ENCODE data around the gene CCL5. TPM values are rescaled to one million over a fixed set of nuclear protein-coding genes. Genes with fewer than 3 reads are reported as not detected.

CCL5 gene
- total and polyA plus RNA-seq, 7 donors = 1.8 to 15.5 (median 2.9) TPM; not detected in 1

GRCh38 chr17:35878361-35878760, 1.8 kb downstream of the CCL5 start:
- no peak overlapping the region for H3K27ac ChIP-seq
- H3K36me3 ChIP-seq = no peaks in the 10 kb centered on the region
- no peaks in the 10 kb centered on the region for H3K9me3 ChIP-seq
- H3K4me1 ChIP-seq = no peaks in the 10 kb centered on the region
- TF ChIP-seq CTCF (IDR thresholded peaks at IDR 0.05) (no peak), EP300 (IDR thresholded peaks at IDR 0.05) (no peak), POLR2A (IDR thresholded peaks at IDR 0.05) (no peak), POLR2AphosphoS5 (IDR thresholded peaks at IDR 0.05) (no peak)
- no peaks in the 10 kb centered on the region for H3K27me3 ChIP-seq
- no peak for DNase-seq
- intact Hi-C loops (cut with DNase I) = no loop called here
- H3K4me3 ChIP-seq = no peak overlapping the region
- 61 to 70% methylated on average over 4 of the region's 4 CpGs for WGBS, 2 donors

- no peak overlapping the region for H3K27ac ChIP-seq
- no peak for TF ChIP-seq POLR2AphosphoS5 (IDR thresholded peaks at IDR 0.05)
- no peak for TF ChIP-seq POLR2A (IDR thresholded peaks at IDR 0.05)
- TF ChIP-seq EP300 (IDR thresholded peaks at IDR 0.05) = no peak
- TF ChIP-seq CTCF (IDR thresholded peaks at IDR 0.05) = no peak
- intact Hi-C loops (cut with DNase I) = no loop called here
Observed at GRCh38 chr17:35877345-35878029, 2.7 kb downstream of the CCL5 start.

GRCh38 chr17:35876534-35876933, 3.6 kb downstream of the CCL5 start:
- H3K4me1 ChIP-seq = no peaks in the 10 kb centered on the region
- intact Hi-C loops (cut with DNase I) = no loop called here

More at GRCh38 chr17:35877345-35878029, 2.7 kb downstream of the CCL5 start:
- Histone ChIP-seq H3K9me3 (no peaks in the 10 kb centered on the region), H3K4me1 (no peaks in the 10 kb centered on the region), H3K27me3 (no peaks in the 10 kb centered on the region), H3K4me3 (no peak overlapping the region), H3K36me3 (no peaks in the 10 kb centered on the region)
- no peak for DNase-seq

GRCh38 chr17:35875800-35876139, 4.4 kb downstream of the CCL5 start:
- Histone ChIP-seq H3K9me3 (no peaks in the 10 kb centered on the region), H3K27me3 (no peaks in the 10 kb centered on the region), H3K36me3 (no peaks in the 10 kb centered on the region), H3K4me1 (no peaks in the 10 kb centered on the region), H3K4me3 (no peak overlapping the region), H3K27ac (no peak overlapping the region)
- 70 to 83% methylated on average over 3 of the region's 3 CpGs for WGBS, 2 donors
- intact Hi-C loops (cut with DNase I) = no loop called here
- DNase-seq = no peak
- no peak for TF ChIP-seq POLR2A (IDR thresholded peaks at IDR 0.05)
- TF ChIP-seq CTCF (IDR thresholded peaks at IDR 0.05) = no peak
- no peak for TF ChIP-seq EP300 (IDR thresholded peaks at IDR 0.05)
- TF ChIP-seq POLR2AphosphoS5 (IDR thresholded peaks at IDR 0.05) = no peak

More at GRCh38 chr17:35876534-35876933, 3.6 kb downstream of the CCL5 start:
- H3K27me3 ChIP-seq = no peaks in the 10 kb centered on the region
- no peaks in the 10 kb centered on the region for H3K36me3 ChIP-seq
- 79 to 83% methylated on average over 3 of the region's 3 CpGs for WGBS, 2 donors
- TF ChIP-seq POLR2AphosphoS5 (IDR thresholded peaks at IDR 0.05) = no peak
- no peak for TF ChIP-seq EP300 (IDR thresholded peaks at IDR 0.05)
- TF ChIP-seq CTCF (IDR thresholded peaks at IDR 0.05) = no peak
- no peak for TF ChIP-seq POLR2A (IDR thresholded peaks at IDR 0.05)
- H3K27ac ChIP-seq = no peak overlapping the region
- DNase-seq = no peak
- no peak overlapping the region for H3K4me3 ChIP-seq
- H3K9me3 ChIP-seq = no peaks in the 10 kb centered on the region

Measured in sigmoid colon (tissue), 7 donors.